NCI-H187 treated with DMSO at 0.1 percent for 48 hours (cell line): ENCODE data around the gene SPANXN2.
"Not testable (repeated sequence)": the region's sequence is repeated elsewhere in the genome, so short reads cannot be mapped to it uniquely, and the experiment has no call there.

Experiments
- DNase-seq: peaks from one replicate; lab custom pipeline; 2025; lab: John Stamatoyannopoulos, UW

Gene SPANXN2, protein sequence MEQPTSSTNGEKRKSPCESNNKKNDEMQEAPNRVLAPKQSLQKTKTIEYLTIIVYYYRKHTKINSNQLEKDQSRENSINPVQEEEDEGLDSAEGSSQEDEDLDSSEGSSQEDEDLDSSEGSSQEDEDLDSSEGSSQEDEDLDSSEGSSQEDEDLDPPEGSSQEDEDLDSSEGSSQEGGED

DNA sequence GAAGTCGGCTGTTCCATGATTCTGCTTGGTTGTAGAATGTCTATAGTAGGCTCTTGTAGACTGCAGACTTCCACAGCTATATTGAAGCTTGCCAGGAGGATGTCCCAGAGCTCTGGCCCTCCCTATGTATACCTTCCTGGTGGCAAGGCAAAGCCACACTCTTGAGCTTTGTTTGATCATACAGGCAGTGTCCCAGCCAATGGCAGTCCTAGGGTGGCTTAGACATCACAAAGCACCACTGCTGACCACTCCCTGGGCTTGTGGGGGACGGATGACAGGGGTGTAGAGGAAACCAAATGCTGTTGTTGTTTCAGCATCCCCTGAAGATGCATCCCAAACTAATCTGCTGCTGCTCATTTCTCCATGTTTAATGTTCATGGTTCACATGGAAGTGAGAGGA lies at the start of gene SPANXN2:
Gene SPANXN2, minus strand, starts transcription at position 101 of the 400 bp plus-strand sequence. Its CDS starts 84 bp downstream, at position 17.
- not testable (repeated sequence) for DNase-seq

DNA sequence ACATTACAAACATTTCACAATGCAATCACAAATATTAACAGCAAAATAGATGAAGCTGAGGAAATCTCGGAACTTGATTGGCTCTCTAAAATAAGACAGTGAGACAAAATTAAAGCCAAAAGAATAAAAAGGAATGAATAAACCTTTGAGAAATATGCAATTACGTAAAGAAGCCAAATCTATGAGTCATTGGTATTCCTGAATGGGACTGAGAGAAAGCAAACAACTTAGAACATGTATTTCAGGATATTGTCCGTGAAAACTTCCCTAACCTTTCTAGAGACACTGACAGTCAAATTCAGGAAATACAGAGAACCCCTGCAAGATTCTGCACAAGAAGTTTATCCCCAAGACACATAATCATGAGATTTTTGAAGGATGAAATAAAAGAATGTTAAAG lies 48.4 kb upstream of the SPANXN2 start:
- DNase-seq = no peak

DNA sequence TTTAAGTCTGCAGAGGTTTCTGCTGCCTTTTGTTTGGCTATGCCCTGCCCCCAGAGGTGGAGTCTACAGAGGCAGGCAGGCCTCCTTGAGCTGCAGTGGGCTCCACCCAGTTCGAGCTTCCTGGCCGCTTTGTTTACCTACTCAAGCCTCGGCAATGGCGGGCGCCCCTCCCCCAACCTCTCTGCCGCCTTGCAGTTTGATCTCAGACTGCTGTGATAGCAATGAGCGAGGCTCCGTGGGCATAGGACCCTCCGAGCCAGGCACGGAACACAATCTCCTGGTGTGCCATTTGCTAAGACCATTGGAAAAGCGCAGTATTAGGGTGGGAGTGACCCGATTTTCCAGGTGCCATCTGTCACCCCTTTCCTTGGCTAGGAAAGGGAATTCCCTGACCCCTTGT lies 47.2 kb upstream of the SPANXN2 start:
- DNase-seq = not testable (repeated sequence)

DNA sequence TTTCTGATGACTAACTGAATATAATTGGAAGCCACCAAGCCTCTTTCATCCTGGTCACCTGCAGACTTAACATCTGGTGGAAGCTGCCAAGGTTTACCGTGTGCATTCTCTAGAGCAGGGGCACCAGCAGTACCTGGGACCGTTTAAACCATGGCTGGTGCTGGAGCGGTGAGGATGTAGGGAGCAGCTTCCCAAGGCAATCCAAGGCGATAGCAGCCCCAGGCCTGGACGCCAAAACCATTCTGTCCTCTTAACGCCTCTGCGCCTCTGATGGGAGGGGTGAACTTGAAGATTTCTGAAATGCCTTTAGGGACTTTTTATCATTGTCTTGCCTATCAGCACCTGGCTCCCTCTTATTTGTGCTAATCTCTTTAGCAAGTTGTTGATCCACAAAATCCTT lies 37.3 kb upstream of the SPANXN2 start:
- DNase-seq = no peak

DNA sequence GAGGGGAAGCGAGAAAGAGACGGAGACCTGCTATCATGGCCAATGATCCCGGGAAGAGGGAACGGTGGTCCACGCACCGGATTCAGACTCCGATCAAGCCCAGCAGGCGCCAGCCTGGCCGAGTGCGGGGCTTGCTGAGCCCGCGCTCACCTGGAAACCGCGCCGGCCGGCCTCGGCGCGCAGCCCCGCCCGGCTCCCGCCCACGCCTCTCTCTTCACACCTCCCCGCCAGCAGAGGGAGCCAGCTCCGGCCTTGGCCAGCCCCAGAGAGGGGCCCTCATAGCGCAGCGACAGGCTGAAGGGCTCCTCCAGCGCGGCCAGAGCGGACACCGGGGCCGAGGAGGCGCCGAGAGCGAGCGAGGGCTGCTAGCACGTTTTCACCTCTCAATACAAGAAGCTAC lies 36.8 kb upstream of the SPANXN2 start:
- DNase-seq = no peak

DNA sequence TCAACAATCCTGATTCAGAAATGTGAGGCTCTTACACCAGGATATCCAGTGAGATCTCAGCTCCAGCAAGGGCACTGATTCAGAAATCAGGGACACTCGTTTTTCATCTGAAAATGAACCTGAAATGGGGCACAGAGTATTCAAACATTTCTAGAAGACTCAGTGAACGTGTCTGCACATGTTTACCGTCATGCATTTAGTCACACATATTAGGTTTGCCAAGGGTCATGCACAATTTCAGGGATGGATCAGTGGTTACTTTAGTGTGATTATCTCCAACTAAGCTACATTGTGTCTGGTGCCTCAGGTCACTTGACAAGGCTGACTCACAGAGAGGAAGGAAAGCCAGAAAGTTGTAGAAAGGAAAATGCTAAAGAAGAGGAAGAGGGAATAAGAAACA lies 33.6 kb upstream of the SPANXN2 start:
- DNase-seq = no peak

DNA sequence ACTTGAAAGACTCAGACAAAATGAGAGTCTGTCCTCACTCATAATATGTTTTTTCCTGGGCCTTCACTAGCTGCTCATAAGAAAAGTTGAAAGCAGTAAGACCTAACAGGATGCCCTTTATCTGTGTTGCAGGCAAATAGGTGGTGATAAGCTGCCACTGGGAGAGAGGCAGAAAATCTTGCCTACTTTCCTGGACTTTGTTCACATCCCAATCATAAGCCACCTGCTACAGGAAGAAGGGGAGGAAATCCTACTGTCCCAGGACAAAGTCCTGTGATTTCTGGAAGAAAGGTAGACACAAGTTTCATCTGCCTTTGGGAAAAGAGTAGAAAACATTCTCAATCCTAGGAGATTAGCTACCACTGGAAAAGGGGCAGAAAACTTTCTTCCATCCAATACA lies 13.3 kb upstream of the SPANXN2 start:
- no peak for DNase-seq

DNA sequence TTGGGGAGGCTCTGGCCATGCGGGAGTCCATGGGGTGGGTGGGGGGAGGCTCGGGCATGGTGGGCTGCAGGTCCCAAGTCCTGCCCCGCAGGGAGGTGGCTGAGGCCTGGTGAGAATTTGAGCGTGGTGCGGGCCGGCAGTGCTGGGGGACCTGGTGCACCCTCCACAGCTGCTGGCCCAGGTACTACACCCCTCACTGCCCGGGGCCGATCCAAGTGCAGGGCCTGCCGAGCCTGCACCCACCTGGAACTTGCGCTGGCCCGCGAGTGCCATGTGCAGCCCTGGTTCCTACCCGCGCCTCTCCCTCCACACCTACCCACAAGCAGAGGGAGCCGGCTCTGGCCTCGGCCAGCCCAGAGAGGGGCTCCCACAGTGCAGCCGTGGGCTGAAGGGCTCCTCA lies 5.7 kb upstream of the SPANXN2 start:
- DNase-seq = no peak

DNA sequence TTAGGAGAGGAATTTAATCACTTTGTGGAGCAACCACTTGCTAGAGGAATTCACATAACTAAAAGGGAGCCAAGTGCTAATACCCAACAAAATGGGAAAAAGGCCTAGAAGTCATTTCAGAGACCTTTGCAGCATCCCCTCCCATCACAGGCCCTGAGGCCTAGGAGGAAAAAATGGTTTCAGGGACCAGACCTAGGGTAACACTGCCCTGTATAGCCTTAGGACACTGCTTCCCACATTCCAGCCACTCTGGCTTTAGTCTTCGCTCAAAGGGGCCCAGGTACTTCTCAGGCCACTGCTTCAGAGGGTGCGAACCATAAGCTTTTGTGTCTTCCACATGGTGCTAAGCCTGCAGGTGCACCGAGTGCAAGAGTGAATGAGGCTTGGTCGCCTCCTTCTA lies 19.1 kb downstream of the SPANXN2 start:
- no peak for DNase-seq

DNA sequence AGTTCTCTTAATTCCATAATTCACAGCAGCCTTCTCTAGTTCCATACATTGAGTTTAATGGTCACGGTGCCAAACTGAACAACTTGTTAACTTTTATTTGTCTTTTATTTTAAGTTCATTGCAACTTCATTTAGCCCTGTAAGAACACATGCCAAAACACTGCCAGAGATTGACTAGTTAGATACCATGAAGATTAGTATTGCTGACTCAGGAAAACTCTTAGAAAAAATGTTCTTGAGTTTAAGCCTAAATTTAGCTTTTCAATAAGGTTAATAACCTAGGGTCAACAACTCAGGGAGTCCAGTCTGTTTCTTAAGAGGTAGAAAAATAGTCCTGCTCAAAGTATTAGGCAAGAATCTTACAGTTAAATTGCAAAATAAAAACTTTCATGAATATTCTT lies 25.7 kb downstream of the SPANXN2 start:
- DNase-seq = no peak

DNA sequence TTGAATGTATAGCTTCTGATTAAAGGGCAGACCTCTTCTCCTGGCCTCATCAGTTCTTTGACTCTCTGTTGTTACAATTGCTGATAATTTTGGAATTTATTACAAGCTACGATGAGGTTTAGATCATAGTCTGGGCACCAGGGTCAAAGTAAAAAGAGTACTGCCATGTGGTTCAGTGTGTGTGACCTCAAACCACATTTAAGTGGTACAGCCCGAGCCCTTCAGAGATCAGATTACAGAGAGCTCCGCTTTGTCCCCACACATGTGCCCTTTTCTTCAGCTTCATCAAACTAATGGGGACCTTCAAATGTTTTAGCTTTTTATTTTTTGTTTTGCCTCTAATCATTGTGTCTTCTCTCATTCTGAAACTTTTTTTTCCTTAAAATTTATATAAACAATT lies 37.1 kb downstream of the SPANXN2 start:
- no peak for DNase-seq

DNA sequence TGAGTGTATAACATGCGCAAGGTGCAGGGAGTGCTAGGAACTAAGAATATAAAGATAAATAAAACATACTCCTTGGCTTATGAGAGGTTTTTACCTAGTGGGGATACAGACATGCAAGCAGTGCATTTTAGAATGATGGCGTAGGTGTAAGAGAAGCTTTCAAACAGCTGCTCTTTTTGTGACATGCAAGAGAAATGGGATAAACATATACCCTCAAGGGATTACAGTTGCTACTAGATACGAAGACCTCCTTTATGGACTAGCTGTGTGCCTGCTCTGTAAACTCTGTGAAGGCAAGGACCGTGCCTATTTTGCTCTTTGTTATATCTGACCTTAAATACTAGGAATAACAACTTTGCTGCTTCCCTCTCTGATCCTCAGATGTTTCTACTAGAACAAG lies 45.6 kb downstream of the SPANXN2 start:
- no peak for DNase-seq

DNA sequence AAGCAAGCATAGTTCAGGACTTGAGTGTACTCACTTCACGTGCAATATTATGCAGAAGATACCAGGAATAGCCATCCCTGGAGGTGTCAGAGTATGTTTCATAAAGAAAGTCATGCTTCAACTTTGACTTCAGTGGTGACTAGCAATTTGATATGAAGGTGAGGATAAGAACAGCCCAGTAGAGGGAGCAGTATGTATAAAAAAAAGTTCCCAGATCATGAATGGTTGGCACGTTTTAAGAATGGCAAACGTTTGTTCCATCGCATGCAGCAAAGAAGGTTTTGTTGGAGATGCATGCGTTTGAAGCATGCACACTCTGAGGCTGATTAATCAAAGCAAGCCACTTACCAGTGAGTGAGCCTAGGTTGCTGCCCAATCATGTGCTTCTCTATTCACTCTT lies 51.2 kb downstream of the SPANXN2 start:
- DNase-seq = no peak

DNA sequence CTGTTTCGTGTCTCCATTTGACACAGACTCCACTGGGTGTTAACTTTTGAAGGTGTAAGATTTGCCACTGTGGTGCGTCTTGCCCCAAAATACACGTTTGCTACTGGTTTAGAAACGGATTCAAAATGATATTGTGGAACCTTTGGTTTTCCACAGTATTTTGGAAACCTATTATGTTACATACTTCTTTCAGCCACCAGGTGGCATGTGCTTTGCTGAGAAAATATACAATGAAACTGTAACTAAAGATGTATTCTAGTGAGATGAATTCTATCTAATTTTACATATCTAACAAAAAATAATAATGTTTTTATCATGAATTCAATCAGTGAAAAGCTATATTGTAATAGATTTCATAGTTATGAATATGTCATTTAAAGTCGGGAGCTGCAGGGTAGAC lies 56.2 kb downstream of the SPANXN2 start:
- DNase-seq = no peak

DNA sequence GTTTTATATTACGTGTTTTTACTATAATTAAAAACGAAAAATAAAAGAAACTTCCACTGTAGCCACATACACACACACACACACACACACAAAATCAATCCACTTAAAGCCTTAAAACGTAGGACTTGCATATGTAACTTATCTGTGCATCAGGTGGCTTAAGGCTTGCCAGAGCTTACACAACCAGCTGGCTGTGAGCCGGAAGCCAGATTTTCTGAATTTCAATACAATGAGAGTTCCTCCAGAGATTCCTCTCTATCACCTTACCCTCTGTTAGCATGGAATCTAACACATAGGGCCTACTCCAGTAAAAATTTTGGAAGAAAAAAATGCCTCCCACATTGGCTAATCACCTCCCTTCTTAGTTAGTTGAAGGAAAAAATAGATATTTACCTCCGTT lies 56.8 kb downstream of the SPANXN2 start:
- DNase-seq = no peak
